GM19043 (cell line): ENCODE data around the gene ADGRB2.
"Not testable (repeated sequence)": the region's sequence is repeated elsewhere in the genome, so short reads cannot be mapped to it uniquely, and the experiment has no call there.

Experiments
- ATAC-seq: cut with Tn5 transposase; IDR thresholded peaks from one replicate; pipeline ENCODE4 v1.9.1; 2021; ENCODE audit warnings: low read depth; ENCODE audit not compliant: unreplicated experiment

ADGRB2 gene

GRCh38 chr1:31730336-31731048, 33.6 kb downstream of the ADGRB2 start:
- no peak for ATAC-seq

- ATAC-seq = no peak
These were observed 36.3 kb downstream of the ADGRB2 start for GRCh38 chr1:31727849-31728248.

GRCh38 chr1:31727195-31727594, 36.9 kb downstream of the ADGRB2 start:
- ATAC-seq = no peak

- no peak for ATAC-seq
These were observed 37.4 kb downstream of the ADGRB2 start for GRCh38 chr1:31726715-31727114.

- ATAC-seq = no peak
These were observed 38.2 kb downstream of the ADGRB2 start for GRCh38 chr1:31725777-31726535.

GRCh38 chr1:31725134-31725533, 39.0 kb downstream of the ADGRB2 start:
- ATAC-seq = no peak

GRCh38 chr1:31723828-31724359, 40.2 kb downstream of the ADGRB2 start:
- ATAC-seq = no peak

- ATAC-seq = no peak
These were observed 45.7 kb downstream of the ADGRB2 start for GRCh38 chr1:31718327-31718897.

GRCh38 chr1:31717341-31717740, 46.8 kb downstream of the ADGRB2 start:
- no peak for ATAC-seq

GRCh38 chr1:31715873-31716220, 48.3 kb downstream of the ADGRB2 start:
- no peak for ATAC-seq

- ATAC-seq = peak; percentile 49
These were observed 48.9 kb downstream of the ADGRB2 start for GRCh38 chr1:31715087-31715872.

- ATAC-seq = no peak
These were observed 49.6 kb downstream of the ADGRB2 start for GRCh38 chr1:31714442-31715086.

GRCh38 chr1:31712630-31713029, 51.5 kb downstream of the ADGRB2 start:
- no peak for ATAC-seq

GRCh38 chr1:31712068-31712467, 52.1 kb downstream of the ADGRB2 start:
- ATAC-seq = no peak

- ATAC-seq = no peak
These were observed 55.8 kb downstream of the ADGRB2 start for GRCh38 chr1:31708324-31708723.

- ATAC-seq = no peak
These were observed 56.4 kb downstream of the ADGRB2 start for GRCh38 chr1:31707711-31708110.

- ATAC-seq = not testable (repeated sequence)
These were observed 57.0 kb downstream of the ADGRB2 start for GRCh38 chr1:31707059-31707600.

GRCh38 chr1:31706384-31707058, 57.6 kb downstream of the ADGRB2 start:
- no peak for ATAC-seq

- no peak for ATAC-seq
These were observed 58.9 kb downstream of the ADGRB2 start for GRCh38 chr1:31705080-31705866.
